H1 (cell line): ENCODE data around the gene LRRC72. TPM values are rescaled to one million over a fixed set of nuclear protein-coding genes. Genes with fewer than 3 reads are reported as not detected.

Experiments used
- CTCF ChIA-PET: fragments of 300-600 bp; sonication (Branson Sonifier 250); formaldehyde crosslinking; loops from one replicate; lab custom pipeline; 2021; ENCODE audit not compliant: partially characterized antibody; lab: Charles Lee
- POLR2A ChIA-PET: fragments of 300-600 bp; sonication (Branson Sonifier 250); formaldehyde crosslinking; loops from one replicate; lab custom pipeline; 2021; ENCODE audit warnings: inconsistent platforms; ENCODE audit not compliant: partially characterized antibody; lab: Charles Lee
- DNase-seq, 2 experiments: peaks; one replicate each; pipeline versions ENCODE4 v3.0.0 to v3.0.0-alpha.2; 2010 to 2022; ENCODE audit warnings: low spot score in 2 of 2, low read depth in 1 of 2, mixed read lengths in 1 of 2
- FAIRE-seq: peaks from 2 replicates; lab custom pipeline; 2011; peaks lifted over from hg19 to GRCh38; lab: Jason Lieb, UNC
- H2AFZ ChIP-seq: 2 replicates; pipeline ENCODE4 v1.8.1; 2012; ENCODE audit warnings: low read length, inconsistent platforms
- H2AK5ac ChIP-seq: 2 replicates; pipeline ENCODE4 v1.6.1; 2013; ENCODE audit warnings: low read depth, low read length
- H2BK120ac ChIP-seq: replicated peaks from 2 replicates; pipeline ENCODE3; 2013; ENCODE audit warnings: low read depth, low read length, inconsistent platforms
- H2BK12ac ChIP-seq: 2 replicates; pipeline ENCODE4 v1.6.1; 2013; ENCODE audit warnings: low read depth, low read length
- H2BK15ac ChIP-seq: 2 replicates; pipeline ENCODE4 v1.6.1; 2013; ENCODE audit warnings: low read length
- H2BK20ac ChIP-seq: 2 replicates; pipeline ENCODE4 v1.6.1; 2013; ENCODE audit warnings: low read length
- H2BK5ac ChIP-seq: 2 replicates; pipeline ENCODE4 v1.6.1; 2013; ENCODE audit warnings: low read depth, low read length
- H3K14ac ChIP-seq: 2 replicates; pipeline ENCODE4 v1.6.1; 2013; ENCODE audit warnings: inconsistent platforms; ENCODE audit not compliant: insufficient read length
- H3K18ac ChIP-seq: 2 replicates; pipeline ENCODE4 v1.6.1; 2013; ENCODE audit warnings: low read length; ENCODE audit errors: extremely low read depth
- H3K23ac ChIP-seq: 2 replicates; pipeline ENCODE4 v1.6.1; 2013; ENCODE audit warnings: inconsistent platforms; ENCODE audit not compliant: insufficient read length
- H3K23me2 ChIP-seq: 2 replicates; pipeline ENCODE4 v1.6.1; 2013; ENCODE audit warnings: low read depth, low read length
- H3K27ac ChIP-seq: 2 replicates; pipeline ENCODE4 v1.6.1; 2011; ENCODE audit warnings: low read depth, low read length, inconsistent platforms
- H3K27me3 ChIP-seq, 4 experiments: replicated peaks in 1 of 4; 1 replicate in 1 of 4; 2 replicates in 3 of 4; pipeline versions ENCODE4 v1.6.1 to v1.8.1; 2011 to 2013; ENCODE audit warnings: low read length in 3 of 4, mild to moderate bottlenecking in 3 of 4, inconsistent platforms in 2 of 4, mixed read lengths in 2 of 4, moderate library complexity in 1 of 4; ENCODE audit not compliant: control insufficient read depth in 3 of 4, insufficient read depth in 3 of 4; ENCODE audit errors: extremely low read depth in 1 of 4
- H3K36me3 ChIP-seq, 4 experiments: 2 replicates each; pipeline versions ENCODE4 v1.6.1 to v1.8.1; 2011 to 2013; ENCODE audit warnings: mild to moderate bottlenecking in 4 of 4, low read length in 3 of 4, moderate library complexity in 2 of 4, control low read depth in 1 of 4, inconsistent platforms in 1 of 4; ENCODE audit not compliant: insufficient read depth in 4 of 4, control insufficient read depth in 2 of 4
- H3K4ac ChIP-seq: replicated peaks from 2 replicates; pipeline ENCODE3; 2013; ENCODE audit warnings: low read length, low read depth, mixed read lengths, inconsistent platforms; ENCODE audit not compliant: insufficient read length
- H3K4me1 ChIP-seq, 4 experiments: replicated peaks in 1 of 4; 1 replicate in 1 of 4; 2 replicates in 3 of 4; pipeline versions ENCODE4 v1.6.1 to v1.8.1; 2011 to 2013; ENCODE audit warnings: low read length in 3 of 4, inconsistent platforms in 2 of 4, mixed read lengths in 1 of 4; ENCODE audit not compliant: insufficient read depth in 4 of 4, control insufficient read depth in 3 of 4
- H3K4me2 ChIP-seq, 2 experiments: 2 replicates each; pipeline versions ENCODE4 v1.6.1 to v1.8.1; 2011 to 2013; ENCODE audit warnings: low read depth in 2 of 2, low read length in 2 of 2, control low read depth in 1 of 2, inconsistent platforms in 1 of 2, mild to moderate bottlenecking in 1 of 2; ENCODE audit not compliant: insufficient read depth in 1 of 2
- H3K4me3 ChIP-seq, 4 experiments: fragments of 200-600, 300-600 bp in 1 of 4; sonication (generic), shearing (Covaris generic), sonication (Bioruptor Twin) in 1 of 4; 2 replicates each; pipeline versions ENCODE4 v1.5.1 to v1.8.1; 2011 to 2016; ENCODE audit warnings: low read length in 4 of 4, low read depth in 3 of 4, control low read depth in 2 of 4, inconsistent platforms in 2 of 4, mild to moderate bottlenecking in 2 of 4, mixed read lengths in 1 of 4, moderate library complexity in 1 of 4; ENCODE audit not compliant: insufficient read depth in 2 of 4; ENCODE audit errors: extremely low read depth in 1 of 4
- H3K56ac ChIP-seq: replicated peaks from 2 replicates; pipeline ENCODE3; 2013; ENCODE audit warnings: low read depth, mild to moderate bottlenecking, mixed read lengths, low read length, inconsistent platforms; ENCODE audit not compliant: insufficient read length
- H3K79me1 ChIP-seq: 2 replicates; pipeline ENCODE4 v1.6.1; 2013; ENCODE audit warnings: low read depth, low read length, control low read depth
- H3K79me2 ChIP-seq, 2 experiments: 2 replicates each; pipeline versions ENCODE4 v1.6.1 to v1.8.1; 2012 to 2013; ENCODE audit warnings: low read length in 2 of 2, mild to moderate bottlenecking in 2 of 2, inconsistent platforms in 1 of 2; ENCODE audit not compliant: insufficient read depth in 2 of 2, control insufficient read depth in 1 of 2
- H3K9ac ChIP-seq, 4 experiments: replicated peaks in 1 of 4; 1 replicate in 1 of 4; 2 replicates in 3 of 4; pipeline versions ENCODE4 v1.6.1 to v1.8.1; 2011 to 2013; ENCODE audit warnings: low read depth in 3 of 4, low read length in 3 of 4, control low read depth in 2 of 4, mild to moderate bottlenecking in 2 of 4, moderate library complexity in 2 of 4, inconsistent platforms in 1 of 4; ENCODE audit errors: extremely low read depth in 1 of 4
- H3K9me3 ChIP-seq, 2 experiments: 2 replicates each; pipeline versions ENCODE4 v1.6.1 to v1.8.1; 2012 to 2013; ENCODE audit warnings: mild to moderate bottlenecking in 2 of 2, moderate library complexity in 2 of 2, control low read depth in 1 of 2, inconsistent platforms in 1 of 2, low read depth in 1 of 2, low read length in 1 of 2, mixed read lengths in 1 of 2; ENCODE audit not compliant: insufficient read depth in 2 of 2
- H4K20me1 ChIP-seq, 2 experiments: replicated peaks in 1 of 2; 2 replicates each; pipeline versions ENCODE3 to v1.8.1; 2011 to 2013; ENCODE audit warnings: inconsistent platforms in 2 of 2, low read length in 2 of 2, mild to moderate bottlenecking in 1 of 2; ENCODE audit not compliant: insufficient read depth in 2 of 2, control insufficient read depth in 1 of 2
- H4K5ac ChIP-seq: 2 replicates; pipeline ENCODE4 v1.6.1; 2013; ENCODE audit warnings: low read length, low read depth, mixed read lengths, inconsistent platforms; ENCODE audit not compliant: insufficient read length
- H4K8ac ChIP-seq: 2 replicates; pipeline ENCODE4 v1.8.0; 2013; ENCODE audit warnings: mild to moderate bottlenecking, moderate library complexity, low read length, inconsistent platforms; ENCODE audit not compliant: insufficient read depth; ENCODE audit errors: extremely low read depth
- H4K91ac ChIP-seq: replicated peaks from 2 replicates; pipeline ENCODE3; 2013; ENCODE audit warnings: low read length, mixed read lengths, inconsistent platforms; ENCODE audit not compliant: insufficient read length
- ATF2 ChIP-seq: IDR thresholded peaks from 2 replicates; pipeline ENCODE4 v1.6.1; 2012; ENCODE audit warnings: low read length, inconsistent platforms
- CBX8 ChIP-seq: fragments of 300-800, 300-1000 bp; sonication (generic); IDR thresholded peaks from 2 replicates; pipeline ENCODE4 v1.7.1; 2016; ENCODE audit warnings: low read depth, low read length, borderline replicate concordance
- CHD2 ChIP-seq: IDR thresholded peaks from 2 replicates; pipeline ENCODE4 v1.6.1; 2012; ENCODE audit warnings: low read length, improper control_type of control experiment
- GTF2F1 ChIP-seq: IDR thresholded peaks from 2 replicates; pipeline ENCODE4 v1.6.1; 2012; ENCODE audit warnings: low read depth, low read length, improper control_type of control experiment, borderline replicate concordance
- KDM4A ChIP-seq: IDR thresholded peaks from one replicate; pipeline ENCODE4 v1.7.1; 2012; ENCODE audit warnings: low read depth, mild to moderate bottlenecking, moderate library complexity, low read length, inconsistent platforms; ENCODE audit not compliant: severe bottlenecking
- RAD21 ChIP-seq, 2 experiments: IDR thresholded peaks in 1 of 2; conservative IDR thresholded peaks in 1 of 2; 2 replicates each; pipeline ENCODE4 v1.6.1; 2011; ENCODE audit warnings: low read depth in 2 of 2, low read length in 2 of 2, improper control_type of control experiment in 1 of 2, inconsistent platforms in 1 of 2, mild to moderate bottlenecking in 1 of 2, moderate library complexity in 1 of 2
- RBBP5 ChIP-seq: IDR thresholded peaks from 2 replicates; pipeline ENCODE4 v1.7.1; 2012; ENCODE audit warnings: low read depth, mild to moderate bottlenecking, inconsistent platforms, low read length, moderate library complexity, borderline replicate concordance
- SIX5 ChIP-seq: IDR thresholded peaks from 2 replicates; pipeline ENCODE4 v1.6.1; 2011; ENCODE audit warnings: mild to moderate bottlenecking, low read depth, low read length
- SUZ12 ChIP-seq: fragments of 200-600 bp; sonication (generic); IDR thresholded peaks from 2 replicates; pipeline ENCODE4 v1.6.1; 2012; ENCODE audit warnings: mild to moderate bottlenecking, inconsistent platforms, low read length, moderate library complexity, mixed read lengths
- TCF12 ChIP-seq: IDR thresholded peaks from 2 replicates; pipeline ENCODE4 v1.6.1; 2011; ENCODE audit warnings: low read depth, mild to moderate bottlenecking, low read length
- USF2 ChIP-seq: IDR thresholded peaks from 2 replicates; pipeline ENCODE4 v1.6.1; 2011; ENCODE audit warnings: low read length, improper control_type of control experiment
- YY1 ChIP-seq: IDR thresholded peaks from 2 replicates; pipeline ENCODE4 v1.6.1; 2011; ENCODE audit warnings: low read depth, mild to moderate bottlenecking, low read length
- WGBS, 2 experiments: shearing (Covaris generic) in 1 of 2; methylation state at CpG; one replicate each; pipeline versions ENCODE4 v1.1.6 to v1.1.7; 2013 to 2015; ENCODE audit warnings: low lambda C conversion rate in 2 of 2, mixed read lengths in 2 of 2, inconsistent platforms in 1 of 2, low coverage in 1 of 2, missing lambda C conversion rate in 1 of 2; ENCODE audit not compliant: insufficient replicate concordance in 2 of 2, insufficient coverage in 1 of 2, insufficient read length in 1 of 2; ENCODE audit errors: extremely low coverage in 1 of 2, missing lambda C conversion rate in 1 of 2; 5-methylcytosine and 5-hydroxymethylcytosine counted together
- polyA plus RNA-seq, 7 experiments: library from polyadenylated mRNA; depleted of rRNA in 3 of 7; stranded (reverse) in 5 of 7; unstranded in 2 of 7; fragments of >200 nt in 5 of 7; fragments of 200-250 nt in 2 of 7; gene quantifications; 1 replicate in 5 of 7; 2 replicates in 1 of 7; 4 replicates in 1 of 7; pipeline versions ENCODE4 v1.2.1 to v1.2.3, GENCODE V29; 2011 to 2013; ENCODE audit warnings: missing spikeins in 2 of 7, mixed read lengths in 2 of 7
- total RNA-seq: library from RNA; stranded (reverse); fragmentation: NEBNext Ultra II Directional; extraction: Animal tissue kit (Norgen Biotek cat#: 25700); gene quantifications from 2 replicates; pipeline ENCODE4 v1.2.1, GENCODE V29; 2021

LRRC72 gene
- total and polyA plus RNA-seq, 2 of the 8 experiments (the other 6 are each of a cell fraction or from before 2014, with no cell fraction given), result not detected

GRCh38 chr7:16494551-16494950 lies 32.1 kb upstream of the LRRC72 start:
- Histone ChIP-seq H3K79me1 (no peaks in the 10 kb centered on the region), H3K9me3 (no peaks in the 10 kb centered on the region), H2AK5ac (no peak overlapping the region), H3K56ac (no peak overlapping the region), H3K4ac (no peak overlapping the region), H3K4me2 (no peak overlapping the region), H3K27ac (no peak overlapping the region), H3K36me3 (no peaks in the 10 kb centered on the region), H3K9ac (no peak overlapping the region), H2AFZ (no peak overlapping the region), H2BK20ac (no peak overlapping the region), H3K4me3 (no peak overlapping the region), H3K23me2 (no peaks in the 10 kb centered on the region), H3K18ac (no peak overlapping the region), H2BK12ac (no peak overlapping the region), H2BK5ac (no peak overlapping the region), H4K5ac (no peak overlapping the region), H3K4me1 (no peaks in the 10 kb centered on the region), H3K23ac (no peak overlapping the region), H3K27me3 (no peaks in the 10 kb centered on the region), H3K14ac (no peak overlapping the region), H4K8ac (no peak overlapping the region), H3K79me2 (no peaks in the 10 kb centered on the region), H4K91ac (no peak overlapping the region), H2BK120ac (no peak overlapping the region), H2BK15ac (no peak overlapping the region), H4K20me1 (no peaks in the 10 kb centered on the region)
- FAIRE-seq (no peak), DNase-seq (no peak)
- ChIA-PET POLR2A (no interaction called here), CTCF (interaction anchor here (1.2 to 1.8 kb wide), 3 partner anchors 10 to 27 kb away, joined by 3 to 5 read pairs (median 4); no protein-coding TSS in a partner anchor)
- WGBS, 2 experiments, result 86% methylated on average over 2 of the region's 2 CpGs; no CpG with 5 or more reads in 1 of the 2 experiments
- TF ChIP-seq SIX5 (no peak), ATF2 (no peak), GTF2F1 (no peak), SUZ12 (no peak), RBBP5 (no peak), TCF12 (no peak), CHD2 (no peak), CBX8 (no peak), KDM4A (no peak), YY1 (no peak), RAD21 (IDR thresholded peaks at IDR 0.05 in 1 of 2, conservative IDR thresholded peaks at IDR 0.05 in 1 of 2; ENCODE audit: low read depth in 2 of 2, low read length in 2 of 2) (no peak), USF2 (no peak)
